RWPE1 (cell line): ENCODE results near the gene POU3F4.

Experiments used
- CTCF ChIA-PET: fragments of 350-600 bp; sonication (Branson Sonifier 250); formaldehyde crosslinking; extraction: SDS; loops from one replicate; lab custom pipeline; 2021; lab: Yijun Ruan, JAX
- POLR2A ChIA-PET: fragments of 400-600 bp; formaldehyde crosslinking; extraction: SDS; loops from one replicate; lab custom pipeline; 2020; ENCODE audit warnings: antibody characterized with exemption; ENCODE audit not compliant: low non-redundant PET; lab: Yijun Ruan, JAX
- DNase-seq: peaks from one replicate; pipeline ENCODE4 v3.0.0; 2012; ENCODE audit warnings: low spot score
- H3K27ac ChIP-seq: fragments of 450-650 bp; 2 replicates; pipeline ENCODE4 v1.5.1; 2017
- TF ChIP-seq, protein P1 (sequence below): fragments of 450-650 bp; conservative IDR thresholded peaks from 2 replicates; pipeline ENCODE4 v1.5.1; 2017; ENCODE audit warnings: low read depth, mild to moderate bottlenecking

POU3F4 gene

DNA sequence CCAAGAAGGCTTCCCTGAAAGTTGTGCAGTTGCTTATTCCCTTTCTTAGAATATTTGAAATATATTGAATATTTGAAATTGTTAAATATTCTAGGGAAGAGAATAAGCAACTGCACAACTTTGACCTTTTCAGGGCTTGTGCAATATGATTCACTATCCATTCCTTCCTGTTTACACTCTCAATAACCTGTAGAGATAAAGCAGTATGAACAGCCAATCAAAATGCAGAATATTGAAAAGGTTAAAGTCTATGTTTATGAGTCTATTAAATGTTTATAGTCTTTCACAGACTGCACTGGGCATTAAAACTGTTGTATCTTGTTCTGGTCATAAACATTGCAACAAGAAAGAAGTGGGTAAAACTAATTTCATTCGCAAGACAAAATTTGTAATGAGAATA is 13.8 kb downstream of the POU3F4 start:
- CTCF ChIA-PET, result no interaction called here
- POLR2A ChIA-PET, result no interaction called here
- H3K27ac ChIP-seq, result no peak overlapping the region
- TF ChIP-seq, protein P1, sequence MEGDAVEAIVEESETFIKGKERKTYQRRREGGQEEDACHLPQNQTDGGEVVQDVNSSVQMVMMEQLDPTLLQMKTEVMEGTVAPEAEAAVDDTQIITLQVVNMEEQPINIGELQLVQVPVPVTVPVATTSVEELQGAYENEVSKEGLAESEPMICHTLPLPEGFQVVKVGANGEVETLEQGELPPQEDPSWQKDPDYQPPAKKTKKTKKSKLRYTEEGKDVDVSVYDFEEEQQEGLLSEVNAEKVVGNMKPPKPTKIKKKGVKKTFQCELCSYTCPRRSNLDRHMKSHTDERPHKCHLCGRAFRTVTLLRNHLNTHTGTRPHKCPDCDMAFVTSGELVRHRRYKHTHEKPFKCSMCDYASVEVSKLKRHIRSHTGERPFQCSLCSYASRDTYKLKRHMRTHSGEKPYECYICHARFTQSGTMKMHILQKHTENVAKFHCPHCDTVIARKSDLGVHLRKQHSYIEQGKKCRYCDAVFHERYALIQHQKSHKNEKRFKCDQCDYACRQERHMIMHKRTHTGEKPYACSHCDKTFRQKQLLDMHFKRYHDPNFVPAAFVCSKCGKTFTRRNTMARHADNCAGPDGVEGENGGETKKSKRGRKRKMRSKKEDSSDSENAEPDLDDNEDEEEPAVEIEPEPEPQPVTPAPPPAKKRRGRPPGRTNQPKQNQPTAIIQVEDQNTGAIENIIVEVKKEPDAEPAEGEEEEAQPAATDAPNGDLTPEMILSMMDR, result no peak
- DNase-seq, result no peak

DNA sequence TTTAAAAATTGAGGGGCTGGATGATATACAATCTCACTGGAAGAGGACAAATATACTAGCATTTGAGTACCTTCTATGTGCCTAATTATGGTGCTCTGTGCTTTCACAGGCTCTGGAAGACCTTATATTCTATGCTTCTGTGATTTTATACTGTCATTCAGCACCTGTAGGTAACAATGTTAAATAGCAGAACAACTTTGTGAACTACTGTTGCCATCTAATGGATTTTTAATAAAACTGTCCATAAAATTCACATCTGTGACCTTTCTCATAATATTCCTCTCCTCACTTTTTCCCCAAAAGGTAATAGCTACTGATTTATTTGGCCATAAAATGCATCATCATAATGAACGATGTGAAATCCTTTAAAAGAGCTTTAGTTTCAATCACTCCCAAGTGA is 21.9 kb downstream of the POU3F4 start:
- POLR2A ChIA-PET, result no interaction called here
- CTCF ChIA-PET, result interaction anchor here (0.6 kb wide), 1 partner anchor 1085 kb away, joined by 6 read pairs; no protein-coding TSS in a partner anchor
- TF ChIP-seq, protein P1, result no peak
- no peak for DNase-seq
- H3K27ac ChIP-seq, result no peak overlapping the region

DNA sequence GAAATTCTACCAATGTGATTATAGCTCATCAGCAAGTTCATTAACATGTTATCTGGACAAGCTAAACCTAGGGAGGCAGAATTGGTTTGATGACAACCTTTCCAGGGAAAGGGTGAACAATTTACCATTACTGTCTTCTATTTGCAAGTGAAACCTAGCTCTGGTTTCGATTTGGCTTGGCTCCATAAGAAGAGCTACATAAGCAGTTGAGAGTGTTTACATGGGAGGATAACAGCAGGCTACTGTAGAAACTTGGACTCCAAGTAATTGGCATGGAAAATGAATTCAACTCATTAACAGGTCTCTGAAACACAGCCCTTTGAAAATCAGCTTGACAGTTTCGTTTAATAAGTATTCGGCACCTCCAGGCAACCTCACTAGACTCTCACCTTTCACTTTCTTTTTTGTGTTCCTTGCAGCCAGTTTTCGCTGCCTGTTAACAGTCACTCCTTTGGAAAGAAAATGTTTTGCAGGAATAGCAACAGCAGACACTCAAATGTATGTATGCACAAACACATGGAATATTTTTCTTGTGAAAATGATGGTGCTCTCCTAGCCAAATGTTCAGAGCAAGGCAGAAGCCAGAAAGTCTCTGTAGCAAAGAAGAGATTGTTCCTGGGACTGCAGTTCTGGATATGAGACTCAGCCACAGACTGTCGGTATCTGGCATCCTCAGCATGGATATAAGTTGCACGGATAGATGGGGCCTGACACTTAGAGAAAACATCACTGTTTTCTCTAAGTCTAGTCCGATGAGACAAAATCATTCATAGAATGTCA is 27.5 kb downstream of the POU3F4 start:
- POLR2A ChIA-PET, result no interaction called here
- TF ChIP-seq, protein P1, result no peak
- CTCF ChIA-PET, result no interaction called here
- H3K27ac ChIP-seq, result no peak overlapping the region
- DNase-seq, result no peak
